ENCODE measurements around the gene SERINC3.

GRCh38 chr20:44532981-44533331 lies 11.1 kb upstream of the SERINC3 start:
- no peak for TF ChIP-seq EZH2 (IDR thresholded peaks at IDR 0.05; ENCODE audit: low read length, missing control alignments)
- no peak for TF ChIP-seq CTCF (conservative IDR thresholded peaks at IDR 0.05 in 1 of 2, IDR thresholded peaks at IDR 0.05 in 1 of 2; ENCODE audit: low read depth in 1 of 2, low read length in 2 of 2)
